ENCODE results near the gene CD59.
"Not testable (repeated sequence)": the region's sequence is repeated elsewhere in the genome, so short reads cannot be mapped to it uniquely, and the experiment has no call there.

Gene CD59

DNA sequence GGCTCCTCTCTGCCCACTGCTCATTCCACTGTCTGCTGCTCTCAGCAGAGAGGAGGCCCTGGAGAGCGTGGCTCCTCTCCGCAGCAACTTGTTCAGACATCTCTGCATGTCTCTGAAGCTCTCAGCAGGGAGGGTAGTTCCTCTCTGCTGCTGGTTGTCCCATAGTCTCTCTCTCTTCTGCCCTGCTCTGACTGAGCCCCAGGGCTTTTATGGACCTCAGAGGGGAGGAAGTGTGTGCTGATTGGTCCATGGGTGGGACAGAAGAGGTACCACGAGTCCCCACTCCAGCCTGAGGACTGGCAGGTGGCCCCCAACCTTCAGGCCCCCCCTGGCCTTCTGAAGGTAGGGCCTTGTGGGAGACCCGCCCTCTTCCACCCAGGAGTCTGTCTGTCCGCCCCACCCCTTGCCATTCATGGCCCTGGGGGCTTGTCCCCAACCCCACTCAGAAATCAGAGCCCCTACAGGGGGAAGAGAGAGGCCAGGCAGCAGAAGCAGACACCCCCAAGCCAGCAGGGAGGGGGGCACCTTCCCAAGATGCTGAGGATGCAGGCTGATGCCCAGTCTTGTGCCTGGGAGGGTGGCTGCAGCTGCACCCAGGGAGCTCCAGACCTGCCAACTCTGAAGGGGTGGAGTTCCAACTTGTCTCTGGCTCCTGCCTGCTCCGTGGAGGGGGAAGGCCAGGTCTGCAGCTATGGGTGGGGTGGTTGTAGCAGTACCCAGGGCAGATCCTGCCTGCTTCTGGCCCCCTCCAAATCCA, 70.7 kb downstream of the CD59 start:
- DNase-seq (ENCODE audit: low read depth), result no peak

DNA sequence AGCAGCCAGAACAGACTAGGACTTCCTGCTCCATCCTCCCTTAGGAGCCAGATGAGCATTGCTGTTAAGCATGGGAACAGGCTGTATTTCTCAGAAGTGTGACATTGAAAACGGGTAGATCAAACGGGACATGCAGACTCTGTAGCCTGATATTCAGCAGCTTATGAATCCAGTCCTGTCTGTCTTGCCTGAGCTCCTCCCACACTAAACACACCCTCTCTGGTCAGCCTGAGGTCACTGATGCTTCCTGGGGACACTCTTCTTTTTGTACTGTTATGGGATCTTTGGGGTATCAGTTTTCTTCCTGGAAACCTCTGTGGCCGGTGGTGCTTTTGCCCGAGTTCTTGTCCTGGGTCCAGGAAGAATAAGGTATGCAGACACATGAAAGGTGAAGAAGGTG, 71.4 kb downstream of the CD59 start:
- no peak for DNase-seq (ENCODE audit: low read depth)

DNA sequence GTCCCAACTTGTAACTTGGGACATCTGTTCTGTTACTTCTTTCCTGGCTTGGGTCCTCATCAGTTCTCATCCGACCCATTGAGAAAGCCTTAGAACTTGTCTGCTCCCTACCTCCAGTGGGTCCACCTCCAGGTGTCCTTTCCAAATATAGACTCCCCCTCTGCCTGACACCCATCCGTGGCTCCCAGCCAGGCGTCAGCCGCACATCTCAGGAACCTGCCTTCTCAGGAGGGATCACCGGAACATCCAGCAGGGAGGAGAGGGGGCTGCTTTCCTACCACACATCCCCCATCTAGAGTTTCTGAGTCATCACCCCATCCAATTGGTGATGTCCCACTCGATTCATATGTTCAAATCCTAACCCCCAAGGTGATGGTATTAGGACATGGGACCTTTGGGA, 72.1 kb downstream of the CD59 start:
- no peak for DNase-seq (ENCODE audit: low read depth)

GRCh38 chr11:33663121-33663520, 73.1 kb downstream of the CD59 start:
- DNase-seq (ENCODE audit: low read depth), result no peak

- not testable (repeated sequence) for DNase-seq (ENCODE audit: low read depth)
These were observed 74.7 kb downstream of the CD59 start for GRCh38 chr11:33661526-33661925.

DNA sequence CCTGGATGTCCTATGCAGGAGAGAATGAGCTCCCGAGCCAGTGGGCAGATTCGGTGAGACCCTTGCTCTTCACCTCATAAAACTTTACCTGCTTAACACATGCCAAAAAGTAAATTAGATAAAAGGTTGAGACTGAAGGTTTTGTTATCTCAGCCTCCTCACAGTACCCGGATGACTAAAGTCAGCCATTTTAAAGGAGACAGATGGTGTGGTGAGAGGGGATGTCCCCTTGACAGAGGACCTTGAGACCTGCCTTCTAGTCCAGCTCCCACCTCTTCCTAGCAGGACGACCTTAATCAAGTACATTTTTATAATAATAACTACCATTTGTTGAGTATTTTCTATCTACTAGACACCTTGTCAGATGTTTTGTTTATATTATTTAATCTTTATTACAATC, 75.3 kb downstream of the CD59 start:
- no peak for DNase-seq (ENCODE audit: low read depth)

DNA sequence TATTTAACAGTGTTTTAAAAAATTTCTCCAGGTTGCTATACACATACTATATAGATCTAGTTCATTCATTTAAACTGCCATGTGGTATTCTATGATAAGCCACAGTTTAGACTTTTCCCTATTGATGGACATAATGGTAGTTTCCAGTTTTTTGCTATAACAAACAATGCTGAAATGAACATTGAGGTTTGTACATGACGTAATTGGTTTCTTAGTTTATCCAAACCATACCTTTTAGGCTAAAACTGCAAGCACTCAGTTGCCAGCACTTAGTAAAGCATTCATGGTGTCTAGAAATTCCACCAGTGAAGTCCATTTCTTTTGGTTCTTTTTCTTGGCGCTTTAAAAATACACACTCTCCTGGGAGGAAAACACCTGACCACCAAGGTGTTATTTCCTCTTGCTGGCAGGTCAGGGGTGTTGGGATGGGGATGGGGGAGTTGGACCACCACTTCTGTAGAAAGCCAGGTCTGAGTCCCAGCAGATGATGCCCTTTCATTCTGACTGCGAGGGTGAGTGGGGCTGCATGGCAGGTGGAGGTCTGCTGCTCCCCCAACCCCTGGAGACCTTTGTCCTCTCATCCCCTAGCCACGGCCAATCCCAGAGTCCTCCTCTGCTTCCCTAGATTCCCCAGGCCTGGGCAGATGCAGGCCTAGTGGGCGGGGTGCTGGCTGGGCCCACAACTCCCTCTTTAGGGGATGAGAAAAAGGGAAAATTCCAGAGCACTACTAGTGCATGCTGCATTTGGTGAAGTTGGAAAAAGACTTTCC, 76.7 kb downstream of the CD59 start:
- DNase-seq (ENCODE audit: low read depth), result no peak

DNA sequence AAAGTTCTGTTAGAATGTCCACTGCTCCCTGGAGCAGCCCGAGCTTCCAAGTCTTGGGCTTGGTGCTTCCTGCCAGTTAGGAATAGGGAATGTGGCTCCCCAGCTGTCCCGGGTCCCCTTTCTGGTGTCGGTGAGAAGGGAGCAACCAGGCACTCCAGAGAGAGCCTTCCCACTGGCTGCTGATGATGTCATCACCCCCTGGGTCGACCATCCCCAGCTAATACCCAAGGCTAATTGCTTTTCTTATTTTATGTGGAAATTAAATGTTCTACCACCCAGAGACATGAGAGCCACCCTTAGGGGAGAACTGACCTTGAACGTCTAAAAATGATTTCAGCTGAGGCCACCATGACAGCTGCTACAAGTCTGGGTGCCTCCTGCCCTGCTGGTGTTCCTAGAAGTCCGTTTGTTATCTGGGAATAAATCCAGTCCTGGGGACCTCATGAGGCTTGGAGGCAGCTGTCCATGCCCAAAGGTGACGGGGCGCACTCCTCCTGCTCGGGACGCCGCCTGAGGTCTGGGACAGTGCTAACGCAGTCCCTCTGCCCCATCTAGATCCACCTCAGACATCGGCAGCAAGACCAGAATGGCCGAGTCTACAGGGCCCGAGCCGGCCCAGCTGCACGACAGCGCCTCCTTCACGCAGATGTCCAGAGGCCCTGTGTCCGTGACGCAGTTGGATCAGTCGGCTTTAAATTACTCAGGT, 77.9 kb downstream of the CD59 start:
- no peak for DNase-seq (ENCODE audit: low read depth)

DNA sequence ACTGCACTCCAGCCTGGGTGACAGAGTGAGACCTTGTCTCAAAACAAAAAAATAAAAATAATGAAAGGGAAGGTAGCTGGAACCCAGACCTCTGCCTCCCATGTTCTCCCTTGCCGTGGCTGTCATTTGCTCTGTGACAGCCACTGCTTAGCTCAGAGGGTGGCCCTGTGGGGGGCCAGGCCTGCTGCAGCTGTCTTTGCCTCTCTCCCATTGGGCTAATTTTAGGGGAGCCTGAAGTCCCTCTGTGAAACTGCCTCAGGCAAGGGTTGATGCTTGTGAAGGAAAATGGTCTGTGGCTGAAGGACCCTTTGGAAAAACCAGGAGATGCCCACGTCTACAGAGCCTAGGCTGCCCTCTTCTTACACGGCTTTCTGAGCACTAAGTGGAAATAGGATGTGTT, 78.5 kb downstream of the CD59 start:
- no peak for DNase-seq (ENCODE audit: low read depth)

DNA sequence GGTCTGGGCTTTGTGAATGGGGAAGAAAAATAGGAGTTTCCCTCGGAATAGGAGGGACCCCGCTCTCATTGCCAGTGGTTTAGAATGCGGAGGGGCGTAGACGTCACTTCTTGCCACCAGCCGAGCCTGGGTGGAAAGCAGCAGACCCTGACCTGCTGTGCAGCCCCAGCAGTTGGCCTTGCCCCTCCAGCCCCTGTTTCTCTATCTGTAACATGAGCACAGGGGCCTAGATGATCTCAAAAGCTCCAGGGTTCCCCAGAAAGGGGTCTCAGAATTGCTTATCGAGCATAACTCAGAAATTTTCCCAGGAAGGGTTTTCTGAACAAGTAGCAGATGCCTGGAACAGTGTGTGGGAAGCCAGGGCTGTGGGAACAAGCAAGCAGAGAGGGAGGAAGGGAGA, 79.5 kb downstream of the CD59 start:
- DNase-seq (ENCODE audit: low read depth), result no peak

- DNase-seq (ENCODE audit: low read depth), result no peak
These were observed 80.2 kb downstream of the CD59 start for GRCh38 chr11:33655842-33656600.

DNA sequence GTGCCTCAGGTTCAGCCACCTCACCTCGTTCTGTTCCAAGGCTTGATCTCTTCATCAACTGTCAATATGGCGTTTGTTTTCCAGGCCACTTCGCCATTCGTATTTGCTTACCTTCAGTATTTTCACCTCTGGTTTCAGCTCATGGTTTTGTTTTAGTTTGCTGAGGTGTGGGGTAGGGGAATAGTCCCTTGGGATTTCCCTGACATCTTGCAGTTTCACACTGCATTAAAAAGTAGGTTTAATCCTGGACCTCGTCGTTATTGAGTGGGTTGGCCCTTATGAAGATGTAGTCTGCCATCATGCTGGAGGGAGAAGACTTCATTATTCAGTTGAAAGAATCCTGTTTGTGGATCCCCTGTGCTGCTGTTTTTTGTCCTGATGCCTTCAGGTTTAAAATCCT, 81.6 kb downstream of the CD59 start:
- no peak for DNase-seq (ENCODE audit: low read depth)
